Skeletal muscle tissue (tissue), 4 donors: ENCODE results near the gene ZNF554. TPM values are rescaled to one million over a fixed set of nuclear protein-coding genes. Genes with fewer than 3 reads are reported as not detected.

Experiments
- H3K27ac ChIP-seq: one replicate; pipeline ENCODE4 v1.7.0; 2013; ENCODE audit warnings: mild to moderate bottlenecking, low read depth, low read length, inconsistent platforms
- H3K27me3 ChIP-seq, 3 donors: one replicate each; pipeline ENCODE4 v1.7.0; 2013; ENCODE audit warnings: low read length in 3 of 3; ENCODE audit not compliant: control insufficient read depth in 3 of 3, insufficient read depth in 3 of 3
- H3K36me3 ChIP-seq, 3 donors: one replicate each; pipeline ENCODE4 v1.7.0; 2013; ENCODE audit warnings: low read length in 3 of 3; ENCODE audit not compliant: control insufficient read depth in 3 of 3, insufficient read depth in 3 of 3
- H3K4me1 ChIP-seq, 3 donors: one replicate each; pipeline ENCODE4 v1.7.0; 2013; ENCODE audit warnings: low read length in 3 of 3, mild to moderate bottlenecking in 3 of 3; ENCODE audit not compliant: control insufficient read depth in 3 of 3, insufficient read depth in 3 of 3
- H3K4me3 ChIP-seq, 3 donors: one replicate each; pipeline ENCODE4 v1.7.0; 2013; ENCODE audit warnings: low read length in 3 of 3
- H3K9ac ChIP-seq, 3 donors: one replicate each; pipeline ENCODE4 v1.7.0; 2013; ENCODE audit warnings: low read length in 3 of 3, mild to moderate bottlenecking in 3 of 3, moderate library complexity in 2 of 3, low read depth in 1 of 3
- H3K9me3 ChIP-seq, 3 donors: one replicate each; pipeline ENCODE4 v1.7.0; 2013; ENCODE audit warnings: low read length in 3 of 3; ENCODE audit not compliant: control insufficient read depth in 3 of 3
- total RNA-seq: library from RNA; depleted of rRNA; stranded (reverse); fragments of >200 nt; gene quantifications from one replicate; pipeline ENCODE4 v1.2.3, GENCODE V29; 2014
- donor health status: Osteomylitis.

The ZNF554 gene
- total RNA-seq, 1 donor from 2014 or later = 8.4 TPM

- Histone ChIP-seq H3K27me3 (no peaks in the 10 kb centered on the region), H3K36me3 (no peaks in the 10 kb centered on the region), H3K4me3 (peak overlapping the region in 1 of 3 donors; percentile 13), H3K9ac (peak overlapping the region; percentile 8 to 69 (median 12)), H3K4me1 (peaks cover 63 to 70% (median 70%) of the 10 kb centered on the region in 3 donors), H3K27ac (peak overlapping the region; percentile 7), H3K9me3 (no peaks in the 10 kb centered on the region)
Measured at GRCh38 chr19:2779121-2779740, 40.4 kb upstream of the ZNF554 start.

- Histone ChIP-seq H3K4me1 (peaks cover 57 to 69% (median 67%) of the 10 kb centered on the region in 3 donors), H3K27me3 (no peaks in the 10 kb centered on the region), H3K27ac (no peak overlapping the region), H3K4me3 (no peak overlapping the region), H3K9me3 (no peaks in the 10 kb centered on the region), H3K36me3 (no peaks in the 10 kb centered on the region), H3K9ac (peak overlapping the region in 1 of 3 donors; percentile 32)
Measured at GRCh38 chr19:2780284-2780683, 39.4 kb upstream of the ZNF554 start.

- H3K27me3 ChIP-seq = no peaks in the 10 kb centered on the region
- peaks cover 53 to 67% (median 64%) of the 10 kb centered on the region in 3 donors for H3K4me1 ChIP-seq
- peak overlapping the region; percentile 96 to 100 (median 99) for H3K9ac ChIP-seq
Measured at GRCh38 chr19:2782329-2782935, 37.2 kb upstream of the ZNF554 start.

GRCh38 chr19:2782936-2783780 is 36.5 kb upstream of the ZNF554 start, which contains the start of gene SGTA:
SGTA (minus strand) TSS chr19:2783273; CDS start chr19:2769068, 14,205 bp downstream.
- peak within 1 kb of the TSS; percentile 80 to 98 (median 97) for H3K4me3 ChIP-seq
- no peaks in the 10 kb centered on the region for H3K9me3 ChIP-seq
- H3K36me3 ChIP-seq = no peaks in the 10 kb centered on the region
- peak within 1 kb of the TSS; percentile 97 for H3K27ac ChIP-seq
- no peaks in the 10 kb centered on the region for H3K27me3 ChIP-seq
- peak within 1 kb of the TSS; percentile 96 to 100 (median 99) for H3K9ac ChIP-seq
- peaks cover 50 to 67% (median 58%) of the 10 kb centered on the region in 3 donors for H3K4me1 ChIP-seq

More at GRCh38 chr19:2782329-2782935, 37.2 kb upstream of the ZNF554 start:
- Histone ChIP-seq H3K36me3 (no peaks in the 10 kb centered on the region), H3K9me3 (no peaks in the 10 kb centered on the region), H3K27ac (peak overlapping the region; percentile 97), H3K4me3 (peak overlapping the region; percentile 80 to 98 (median 97))

- peak overlapping the region in 1 of 3 donors; percentile 39 for H3K9ac ChIP-seq
Measured at GRCh38 chr19:2783781-2784145, 35.9 kb upstream of the ZNF554 start.

GRCh38 chr19:2785244-2785997 is 34.2 kb upstream of the ZNF554 start, which contains the start of gene THOP1:
THOP1 (plus strand) TSS chr19:2785503; CDS start chr19:2785663, 160 bp downstream.
- Histone ChIP-seq H3K27me3 (no peaks in the 10 kb centered on the region), H3K36me3 (peaks cover 0 to 5% (median under 1%) of the 10 kb centered on the region in 3 donors), H3K4me1 (peaks cover 40 to 52% (median 42%) of the 10 kb centered on the region in 3 donors), H3K9ac (peak within 1 kb of the TSS; percentile 70 to 89 (median 84)), H3K4me3 (peak within 1 kb of the TSS; percentile 82 to 85 (median 84)), H3K27ac (peak within 1 kb of the TSS; percentile 44), H3K9me3 (no peaks in the 10 kb centered on the region)

More at GRCh38 chr19:2783781-2784145, 35.9 kb upstream of the ZNF554 start:
- no peaks in the 10 kb centered on the region for H3K9me3 ChIP-seq
- H3K4me3 ChIP-seq = peak overlapping the region; percentile 80 to 98 (median 97)
- peaks cover 46 to 64% (median 53%) of the 10 kb centered on the region in 3 donors for H3K4me1 ChIP-seq
- H3K27ac ChIP-seq = peak overlapping the region; percentile 59
- no peaks in the 10 kb centered on the region for H3K27me3 ChIP-seq
- no peaks in the 10 kb centered on the region for H3K36me3 ChIP-seq

- Histone ChIP-seq H3K4me3 (no peak overlapping the region), H3K4me1 (peaks cover 24 to 35% (median 28%) of the 10 kb centered on the region in 3 donors), H3K27me3 (no peaks in the 10 kb centered on the region), H3K36me3 (peaks cover 4 to 9% (median 9%) of the 10 kb centered on the region in 3 donors), H3K9me3 (no peaks in the 10 kb centered on the region), H3K27ac (no peak overlapping the region), H3K9ac (no peak overlapping the region)
Measured at GRCh38 chr19:2787115-2787514, 32.6 kb upstream of the ZNF554 start.

GRCh38 chr19:2788237-2788636 is 31.4 kb upstream of the ZNF554 start:
- H3K36me3 ChIP-seq = peaks cover 4 to 9% (median 9%) of the 10 kb centered on the region in 3 donors
- no peak overlapping the region for H3K4me3 ChIP-seq

GRCh38 chr19:2790194-2790556 is 29.5 kb upstream of the ZNF554 start:
- peak overlapping the region in 1 of 3 donors; percentile 4 for H3K9ac ChIP-seq
- no peaks in the 10 kb centered on the region for H3K27me3 ChIP-seq
- H3K4me3 ChIP-seq = no peak overlapping the region
- H3K27ac ChIP-seq = no peak overlapping the region
- H3K9me3 ChIP-seq = no peaks in the 10 kb centered on the region
- peaks cover 7 to 10% (median 8%) of the 10 kb centered on the region in 3 donors for H3K4me1 ChIP-seq
- peaks cover 11 to 19% (median 17%) of the 10 kb centered on the region in 3 donors for H3K36me3 ChIP-seq

More at GRCh38 chr19:2788237-2788636, 31.4 kb upstream of the ZNF554 start:
- Histone ChIP-seq H3K9ac (no peak overlapping the region), H3K27ac (no peak overlapping the region), H3K27me3 (no peaks in the 10 kb centered on the region), H3K9me3 (no peaks in the 10 kb centered on the region), H3K4me1 (peaks cover 20 to 27% (median 23%) of the 10 kb centered on the region in 3 donors)
